ENCODE data around the gene PCSK4.

Gene PCSK4

DNA sequence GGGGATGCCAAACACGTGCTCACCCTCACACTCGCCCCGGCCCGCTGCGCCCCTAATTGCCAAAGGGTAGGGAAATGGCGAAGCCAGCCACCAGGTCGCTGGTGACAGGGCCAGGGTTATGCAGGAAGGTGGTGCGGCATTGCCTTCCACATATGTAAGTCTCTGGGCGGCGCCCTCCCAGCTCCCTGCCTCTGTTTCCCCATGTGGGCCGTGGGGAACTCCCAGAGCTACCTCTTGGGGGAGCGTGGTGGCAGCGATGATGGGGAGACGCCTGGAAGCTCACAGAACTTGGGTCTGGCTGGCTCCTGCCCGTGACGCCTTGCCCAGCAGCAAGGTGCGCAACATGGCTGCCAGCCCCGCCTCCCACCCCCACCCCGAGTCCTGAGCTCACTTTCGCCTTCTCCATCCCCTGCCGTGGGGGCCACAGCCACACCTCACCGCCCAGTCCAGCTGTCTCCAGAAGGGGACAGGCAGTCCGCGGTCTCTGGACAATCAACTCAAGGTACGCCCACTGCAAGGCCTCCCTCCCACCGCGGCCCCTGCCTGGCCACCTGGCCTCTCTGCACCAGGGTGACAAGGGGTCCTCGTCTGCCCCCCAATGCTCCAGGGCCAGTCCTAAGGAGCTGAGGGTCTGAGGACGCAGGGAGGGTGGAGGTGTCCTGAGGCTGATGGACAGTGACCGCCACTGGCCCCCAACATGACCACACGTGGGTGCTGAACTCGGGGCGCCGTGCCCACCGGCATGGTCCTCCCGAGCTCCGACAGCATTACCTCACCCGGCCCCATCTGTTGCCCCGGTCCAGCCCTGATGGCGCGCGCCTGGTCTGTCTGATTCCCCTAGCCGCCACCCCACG, 17.7 kb downstream of the PCSK4 start:
- TF ChIP-seq, protein P1, sequence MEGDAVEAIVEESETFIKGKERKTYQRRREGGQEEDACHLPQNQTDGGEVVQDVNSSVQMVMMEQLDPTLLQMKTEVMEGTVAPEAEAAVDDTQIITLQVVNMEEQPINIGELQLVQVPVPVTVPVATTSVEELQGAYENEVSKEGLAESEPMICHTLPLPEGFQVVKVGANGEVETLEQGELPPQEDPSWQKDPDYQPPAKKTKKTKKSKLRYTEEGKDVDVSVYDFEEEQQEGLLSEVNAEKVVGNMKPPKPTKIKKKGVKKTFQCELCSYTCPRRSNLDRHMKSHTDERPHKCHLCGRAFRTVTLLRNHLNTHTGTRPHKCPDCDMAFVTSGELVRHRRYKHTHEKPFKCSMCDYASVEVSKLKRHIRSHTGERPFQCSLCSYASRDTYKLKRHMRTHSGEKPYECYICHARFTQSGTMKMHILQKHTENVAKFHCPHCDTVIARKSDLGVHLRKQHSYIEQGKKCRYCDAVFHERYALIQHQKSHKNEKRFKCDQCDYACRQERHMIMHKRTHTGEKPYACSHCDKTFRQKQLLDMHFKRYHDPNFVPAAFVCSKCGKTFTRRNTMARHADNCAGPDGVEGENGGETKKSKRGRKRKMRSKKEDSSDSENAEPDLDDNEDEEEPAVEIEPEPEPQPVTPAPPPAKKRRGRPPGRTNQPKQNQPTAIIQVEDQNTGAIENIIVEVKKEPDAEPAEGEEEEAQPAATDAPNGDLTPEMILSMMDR (IDR thresholded peaks at IDR 0.05; ENCODE audit: borderline replicate concordance, control extremely low read depth, extremely low read depth, insufficient read depth, missing control alignments) = no peak
- no peak for DNase-seq (ENCODE audit: low spot score)
- in situ Hi-C loops (cut with MboI; ENCODE audit: low sequenced_read_pairs, unreplicated experiment) = no loop called here

DNA sequence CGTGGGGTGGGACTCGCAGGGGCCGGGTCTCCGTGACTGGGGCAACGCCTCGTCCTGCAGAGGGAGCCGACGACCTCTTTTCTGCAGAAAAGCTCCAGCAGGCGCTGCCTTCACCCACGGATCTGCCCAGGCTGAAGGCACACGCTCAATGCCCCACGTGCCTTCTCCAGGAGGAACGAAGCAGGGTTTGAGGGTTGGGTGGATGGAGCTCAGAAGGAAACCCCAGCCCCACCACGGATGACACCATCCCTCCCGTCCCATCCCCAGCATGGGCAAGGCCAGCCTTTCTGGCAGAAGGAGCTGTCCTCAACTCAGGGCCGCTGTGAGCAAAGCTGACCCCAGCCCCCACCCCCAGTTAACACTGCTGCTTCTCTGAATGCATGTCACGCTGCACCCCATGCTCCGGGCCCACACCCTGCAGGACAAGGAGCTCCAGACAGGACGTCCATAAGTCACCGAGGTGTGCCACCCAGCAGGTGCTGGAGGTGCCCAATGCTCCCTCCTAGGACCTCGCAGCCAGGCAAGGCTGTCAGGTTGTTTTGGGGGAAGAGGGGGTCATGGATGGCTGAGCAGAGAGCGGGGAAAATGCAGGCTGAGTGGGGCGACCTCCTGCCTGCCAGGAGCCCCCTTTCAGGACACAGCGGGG, 18.5 kb downstream of the PCSK4 start:
- in situ Hi-C loops (cut with MboI; ENCODE audit: low sequenced_read_pairs, unreplicated experiment) = no loop called here
- no peak for DNase-seq (ENCODE audit: low spot score)
- TF ChIP-seq, protein P1 (IDR thresholded peaks at IDR 0.05; ENCODE audit: borderline replicate concordance, control extremely low read depth, extremely low read depth, insufficient read depth, missing control alignments) = no peak

DNA sequence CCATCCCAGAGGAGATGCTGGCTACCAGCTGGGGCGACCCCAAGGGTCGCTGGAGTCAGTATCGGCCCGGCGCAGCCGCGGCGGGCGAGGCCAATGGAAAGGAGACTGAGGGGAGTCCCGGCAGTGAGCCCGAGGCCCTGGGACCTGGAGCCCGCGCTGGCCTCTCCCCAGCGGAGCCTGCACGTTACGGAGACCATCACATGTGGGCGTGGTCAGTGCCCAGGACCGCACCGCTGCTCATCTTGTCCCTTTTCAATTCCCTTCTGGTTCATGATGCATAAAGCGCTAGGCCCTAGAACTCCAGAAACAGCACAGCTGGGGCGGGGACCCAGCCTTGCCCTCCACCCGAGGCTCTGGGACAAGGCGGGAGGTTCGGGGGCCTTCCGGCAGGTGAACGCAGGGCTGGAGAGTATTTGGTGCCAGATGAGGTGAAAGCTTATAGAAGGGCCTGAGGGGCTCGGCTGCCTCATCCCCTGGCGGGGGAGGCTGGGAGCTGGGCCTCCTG, 19.1 kb downstream of the PCSK4 start:
- TF ChIP-seq, protein P1 (IDR thresholded peaks at IDR 0.05; ENCODE audit: borderline replicate concordance, control extremely low read depth, extremely low read depth, insufficient read depth, missing control alignments) = no peak
- in situ Hi-C loops (cut with MboI; ENCODE audit: low sequenced_read_pairs, unreplicated experiment) = no loop called here
- DNase-seq (ENCODE audit: low spot score) = no peak

DNA sequence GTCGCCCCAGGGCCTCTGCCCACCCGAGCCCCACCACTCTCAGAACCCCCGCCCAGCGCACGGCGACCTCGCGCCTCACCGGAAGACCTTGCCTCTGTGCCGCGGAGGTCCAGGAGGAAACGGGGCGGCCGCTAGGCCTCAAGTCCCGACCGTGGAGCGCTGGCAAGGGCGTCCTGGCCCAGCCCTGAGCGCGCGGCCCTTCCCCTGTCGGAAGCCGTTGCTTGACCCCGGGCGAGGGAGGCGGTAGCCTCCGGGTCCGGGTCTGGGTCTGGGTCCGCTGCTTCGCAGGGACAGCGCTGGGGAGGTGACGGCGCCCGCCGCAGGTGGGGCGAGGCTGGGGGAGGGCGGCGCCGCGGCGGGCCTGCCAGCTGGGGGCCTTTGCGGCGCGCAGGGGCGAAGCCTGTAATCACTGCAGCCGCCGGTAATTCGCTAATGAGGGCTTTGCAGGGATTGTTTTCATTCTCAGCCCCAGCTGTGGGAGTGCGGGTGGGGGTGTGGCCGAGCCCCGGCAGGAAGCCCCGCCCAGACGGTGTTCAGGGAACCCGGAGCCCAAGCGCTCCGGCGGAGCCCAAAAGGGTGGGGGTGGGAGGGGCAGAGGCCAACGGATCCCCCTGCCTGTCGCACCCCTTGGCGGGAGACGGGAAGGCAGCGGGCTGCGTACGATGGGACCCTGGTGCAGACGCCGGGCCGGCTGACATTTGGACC, 19.7 kb downstream of the PCSK4 start:
- DNase-seq (ENCODE audit: low spot score) = peak; percentile 83
- TF ChIP-seq, protein P1 (IDR thresholded peaks at IDR 0.05; ENCODE audit: borderline replicate concordance, control extremely low read depth, extremely low read depth, insufficient read depth, missing control alignments) = no peak
- in situ Hi-C loops (cut with MboI; ENCODE audit: low sequenced_read_pairs, unreplicated experiment) = no loop called here

DNA sequence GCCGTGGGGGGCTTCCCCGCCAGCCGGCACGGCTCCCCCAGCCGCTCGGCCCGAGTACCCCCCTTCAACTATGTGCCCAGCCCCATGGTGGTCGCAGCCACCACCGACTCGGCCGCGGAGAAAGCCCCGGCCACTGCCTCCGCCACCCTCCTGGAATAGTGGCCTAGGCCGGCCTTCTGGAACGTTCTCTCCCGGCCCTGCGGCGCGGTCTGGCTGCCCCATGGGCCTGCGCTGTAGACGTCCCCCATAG, 20.2 kb downstream of the PCSK4 start:
- in situ Hi-C loops (cut with MboI; ENCODE audit: low sequenced_read_pairs, unreplicated experiment) = no loop called here
- TF ChIP-seq, protein P1 (IDR thresholded peaks at IDR 0.05; ENCODE audit: borderline replicate concordance, control extremely low read depth, extremely low read depth, insufficient read depth, missing control alignments) = no peak
- DNase-seq (ENCODE audit: low spot score) = no peak

DNA sequence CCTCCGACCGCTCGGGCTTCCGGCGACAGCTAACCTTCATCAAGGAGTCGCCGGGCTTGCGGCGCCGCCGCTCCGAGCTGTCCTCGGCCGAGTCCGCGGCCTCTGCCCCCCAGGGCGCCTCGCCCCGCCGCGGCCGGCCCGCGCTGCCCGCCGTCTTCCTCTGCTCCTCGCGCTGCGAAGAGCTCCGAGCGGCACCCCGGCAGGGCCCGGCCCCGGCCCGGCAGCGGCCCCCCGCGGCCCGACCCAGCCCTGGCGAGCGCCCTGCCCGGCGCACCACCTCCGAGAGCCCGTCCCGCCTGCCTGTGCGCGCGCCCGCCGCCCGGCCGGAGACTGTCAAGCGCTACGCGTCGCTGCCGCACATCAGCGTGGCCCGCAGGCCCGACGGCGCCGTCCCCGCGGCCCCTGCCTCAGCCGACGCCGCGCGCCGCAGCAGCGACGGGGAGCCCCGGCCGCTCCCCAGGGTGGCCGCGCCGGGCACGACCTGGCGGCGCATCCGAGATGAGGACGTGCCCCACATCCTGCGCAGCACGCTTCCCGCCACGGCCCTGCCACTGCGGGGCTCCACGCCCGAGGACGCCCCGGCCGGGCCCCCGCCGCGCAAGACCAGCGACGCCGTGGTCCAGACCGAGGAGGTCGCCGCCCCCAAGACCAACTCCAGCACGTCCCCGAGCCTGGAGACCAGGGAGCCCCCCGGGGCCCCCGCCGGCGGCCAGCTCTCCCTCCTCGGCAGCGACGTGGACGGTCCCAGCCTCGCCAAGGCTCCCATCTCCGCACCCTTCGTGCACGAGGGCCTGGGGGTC, 20.7 kb downstream of the PCSK4 start:
- in situ Hi-C loops (cut with MboI; ENCODE audit: low sequenced_read_pairs, unreplicated experiment) = no loop called here

More for the DNA sequence above, 20.7 kb downstream of the PCSK4 start:
- no peak for DNase-seq (ENCODE audit: low spot score)
- TF ChIP-seq, protein P1 (IDR thresholded peaks at IDR 0.05; ENCODE audit: borderline replicate concordance, control extremely low read depth, extremely low read depth, insufficient read depth, missing control alignments) = no peak

Measured in GM13976 (cell line).